ENCODE measurements around the gene OR1F1. TPM values are rescaled to one million over a fixed set of nuclear protein-coding genes. Genes with fewer than 3 reads are reported as not detected.

The OR1F1 gene
- total and polyA plus RNA-seq, 2 of the 8 experiments (the other 6 are each of a cell fraction or from before 2014, with no cell fraction given): 0.52 to 1.2 TPM

GRCh38 chr16:3242709-3243108, 54.7 kb downstream of the OR1F1 start (continued):
- TF ChIP-seq JUN (IDR thresholded peaks at IDR 0.05; ENCODE audit: low read depth, low read length): no peak
